Neuronal stem cell (in vitro differentiated cells): ENCODE measurements around the gene CCDC197.
A peak's percentile ranks its signal among the peaks of the same experiment; 100 is the strongest.

ENCODE experiments used
- DNase-seq: peaks from one replicate; pipeline ENCODE4 v3.0.0-alpha.2; 2013; ENCODE audit warnings: low spot score
- H2AFZ ChIP-seq: one replicate; pipeline ENCODE4 v1.6.1; 2013; ENCODE audit warnings: mild to moderate bottlenecking, low read length, inconsistent platforms
- H2AK5ac ChIP-seq: 2 replicates; pipeline ENCODE4 v1.6.1; 2013; ENCODE audit warnings: low read depth, mild to moderate bottlenecking, inconsistent platforms, low read length, moderate library complexity, mixed read lengths
- H2BK120ac ChIP-seq: 2 replicates; pipeline ENCODE4 v1.6.1; 2013; ENCODE audit warnings: low read depth, mild to moderate bottlenecking, inconsistent platforms, low read length, moderate library complexity, mixed read lengths
- H2BK12ac ChIP-seq: one replicate; pipeline ENCODE4 v1.6.1; 2013; ENCODE audit warnings: low read length, inconsistent platforms
- H2BK15ac ChIP-seq: 2 replicates; pipeline ENCODE4 v1.6.1; 2013; ENCODE audit warnings: mild to moderate bottlenecking, low read length, inconsistent platforms, mixed read lengths
- H2BK5ac ChIP-seq: one replicate; pipeline ENCODE4 v1.6.1; 2013; ENCODE audit warnings: inconsistent platforms, mild to moderate bottlenecking, low read length, moderate library complexity
- H3K14ac ChIP-seq: one replicate; pipeline ENCODE4 v1.6.1; 2013; ENCODE audit warnings: low read length, inconsistent platforms
- H3K18ac ChIP-seq: 2 replicates; pipeline ENCODE4 v1.6.1; 2013; ENCODE audit warnings: low read length, inconsistent platforms
- H3K23ac ChIP-seq: 2 replicates; pipeline ENCODE4 v1.6.1; 2013; ENCODE audit warnings: low read depth, mild to moderate bottlenecking, mixed read lengths, low read length, inconsistent platforms; ENCODE audit not compliant: poor library complexity
- H3K27ac ChIP-seq: replicated peaks from 3 replicates; pipeline ENCODE4 v1.5.1; 2013; ENCODE audit warnings: low read length, inconsistent platforms
- H3K27me3 ChIP-seq, 3 experiments: 2 replicates each; pipeline ENCODE4 v1.6.1; 2013; ENCODE audit warnings: low read length in 3 of 3, mild to moderate bottlenecking in 2 of 3, inconsistent platforms in 1 of 3, low read depth in 1 of 3, mixed read lengths in 1 of 3, moderate library complexity in 1 of 3; ENCODE audit not compliant: control insufficient read depth in 3 of 3, insufficient read depth in 3 of 3
- H3K36me3 ChIP-seq, 2 donors: replicated peaks in 1 of 2; 2 replicates each; pipeline ENCODE4 v1.6.1; 2013; ENCODE audit warnings: low read length in 2 of 2; ENCODE audit not compliant: control insufficient read depth in 2 of 2, insufficient read depth in 2 of 2
- H3K4ac ChIP-seq: 2 replicates; pipeline ENCODE4 v1.6.1; 2013; ENCODE audit warnings: inconsistent platforms, mild to moderate bottlenecking, low read length, moderate library complexity
- H3K4me1 ChIP-seq, 2 donors: 1 replicate in 1 of 2; 2 replicates in 1 of 2; pipeline ENCODE4 v1.6.1; 2013; ENCODE audit warnings: low read length in 2 of 2, low read depth in 1 of 2; ENCODE audit not compliant: control insufficient read depth in 2 of 2, insufficient read depth in 1 of 2
- H3K4me2 ChIP-seq: one replicate; pipeline ENCODE4 v1.6.1; 2013; ENCODE audit warnings: mild to moderate bottlenecking, low read length, inconsistent platforms; ENCODE audit not compliant: insufficient read depth, poor library complexity, severe bottlenecking
- H3K4me3 ChIP-seq, 2 donors: 2 replicates each; pipeline ENCODE4 v1.5.1; 2013; ENCODE audit warnings: low read length in 2 of 2, mild to moderate bottlenecking in 2 of 2, inconsistent platforms in 1 of 2, moderate library complexity in 1 of 2
- H3K79me1 ChIP-seq: one replicate; pipeline ENCODE4 v1.6.1; 2013; ENCODE audit warnings: low read depth, mild to moderate bottlenecking, inconsistent platforms, low read length, moderate library complexity
- H3K9ac ChIP-seq: one replicate; pipeline ENCODE4 v1.6.1; 2013; ENCODE audit warnings: mild to moderate bottlenecking, low read depth, low read length, inconsistent platforms; ENCODE audit not compliant: poor library complexity
- H3K9me3 ChIP-seq, 2 donors: replicated peaks in 1 of 2; 2 replicates each; pipeline versions ENCODE3 to v1.6.1; 2013; ENCODE audit warnings: low read length in 2 of 2, mild to moderate bottlenecking in 2 of 2, inconsistent platforms in 1 of 2, low read depth in 1 of 2, mixed read lengths in 1 of 2, moderate library complexity in 1 of 2; ENCODE audit not compliant: control insufficient read depth in 2 of 2, insufficient read depth in 1 of 2
- H4K8ac ChIP-seq: one replicate; pipeline ENCODE4 v1.6.1; 2013; ENCODE audit warnings: low read depth, mild to moderate bottlenecking, inconsistent platforms, low read length, moderate library complexity
- H4K91ac ChIP-seq: one replicate; pipeline ENCODE4 v1.6.1; 2013; ENCODE audit warnings: low read length, low read depth, mild to moderate bottlenecking, inconsistent platforms; ENCODE audit not compliant: poor library complexity
- WGBS, 2 donors: extraction: QIAGEN DNeasy Blood & Tissue Kit; methylation state at CpG; one replicate each; pipeline ENCODE4 v1.1.7; 2013; ENCODE audit warnings: missing lambda C conversion rate in 2 of 2, mixed read lengths in 1 of 2; ENCODE audit not compliant: insufficient read length in 2 of 2, insufficient replicate concordance in 1 of 2; ENCODE audit errors: extremely low coverage in 2 of 2; 5-methylcytosine and 5-hydroxymethylcytosine counted together

The CCDC197 gene

GRCh38 chr14:93954516-93954830, 42.6 kb upstream of the CCDC197 start:
- Histone ChIP-seq H3K27me3 (peaks cover 0 to 12% (median 0%) of the 10 kb centered on the region in 3 experiments), H2AK5ac (peak overlapping the region; percentile 67), H3K18ac (peak overlapping the region; percentile 90), H2BK15ac (peak overlapping the region; percentile 33), H3K4me3 (no peak overlapping the region), H2BK12ac (no peak overlapping the region), H3K79me1 (no peaks in the 10 kb centered on the region), H3K9me3 (no peaks in the 10 kb centered on the region), H3K14ac (no peak overlapping the region), H3K27ac (no peak overlapping the region), H3K4me2 (no peak overlapping the region), H2AFZ (no peak overlapping the region), H3K9ac (no peak overlapping the region), H3K4ac (no peak overlapping the region), H3K23ac (no peak overlapping the region), H2BK120ac (no peak overlapping the region), H3K4me1 (peaks cover 5 to 8% of the 10 kb centered on the region in 2 donors), H3K36me3 (no peaks in the 10 kb centered on the region), H4K91ac (peak overlapping the region; percentile 7), H4K8ac (no peak overlapping the region), H2BK5ac (peak overlapping the region; percentile 7)
- no CpG with 5 or more reads among the region's 4 CpGs for WGBS, 2 donors
- no peak for DNase-seq

DNA sequence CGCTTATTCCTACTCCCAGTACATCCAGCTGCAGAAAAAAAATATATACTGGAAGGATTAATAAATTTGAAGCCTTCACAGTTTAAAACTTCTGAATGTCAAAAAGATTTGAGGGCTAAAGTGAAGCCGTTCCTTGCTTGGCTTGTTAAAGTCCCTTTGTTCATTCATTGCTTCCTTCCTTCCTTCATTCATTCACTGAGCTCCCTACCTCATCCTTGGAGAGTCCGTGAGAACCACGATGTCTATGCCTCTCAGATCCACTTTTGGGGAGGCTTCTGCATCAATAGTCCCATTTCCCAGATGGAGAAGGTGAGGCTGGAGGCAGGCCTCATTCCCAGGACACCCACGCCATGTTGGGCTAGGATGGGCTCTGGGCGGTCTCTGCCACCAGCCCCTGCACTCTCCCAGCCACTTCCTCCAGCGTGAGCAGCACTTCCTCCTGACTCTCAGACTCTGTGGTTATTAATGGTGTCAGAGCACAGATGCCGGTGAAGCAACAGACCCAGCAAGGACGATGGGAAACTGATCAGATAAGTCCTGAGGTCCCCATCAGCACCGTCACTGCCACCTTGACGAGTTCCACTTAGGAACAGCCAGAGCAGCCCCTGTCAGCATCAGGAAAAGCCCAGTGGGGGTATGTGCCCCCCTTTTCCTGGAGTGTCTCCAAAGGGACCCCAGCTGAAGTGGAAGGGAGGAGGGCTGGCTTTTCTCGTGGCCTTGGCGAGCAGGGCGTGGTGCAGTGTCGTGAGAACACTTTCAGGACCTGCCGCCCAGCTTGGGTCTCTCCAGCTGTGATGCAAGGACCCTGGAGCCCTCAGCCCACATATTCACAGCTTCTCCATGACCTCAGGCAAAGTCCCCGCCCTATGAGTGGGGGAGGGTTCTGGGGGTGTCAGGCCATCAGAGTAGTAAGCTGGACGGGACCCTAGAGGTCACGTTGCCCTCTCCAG, 41.9 kb upstream of the CCDC197 start:
- Histone ChIP-seq H3K4me3 (peak overlapping the region in 1 of 2 donors; percentile 36), H2BK12ac (no peak overlapping the region), H4K8ac (no peak overlapping the region), H2AK5ac (no peak overlapping the region), H2AFZ (peak overlapping the region; percentile 15), H3K18ac (no peak overlapping the region), H3K14ac (peak overlapping the region; percentile 57), H3K9ac (no peak overlapping the region), H2BK120ac (no peak overlapping the region), H2BK15ac (no peak overlapping the region), H3K4me2 (no peak overlapping the region), H3K27me3 (peaks cover 0 to 9% (median 0%) of the 10 kb centered on the region in 3 experiments), H3K4me1 (peaks cover 6 to 12% of the 10 kb centered on the region in 2 donors), H3K9me3 (no peaks in the 10 kb centered on the region), H2BK5ac (no peak overlapping the region), H4K91ac (no peak overlapping the region), H3K27ac (no peak overlapping the region), H3K36me3 (no peaks in the 10 kb centered on the region), H3K79me1 (no peaks in the 10 kb centered on the region), H3K23ac (no peak overlapping the region), H3K4ac (no peak overlapping the region)
- no peak for DNase-seq
- no CpG with 5 or more reads among the region's 19 CpGs for WGBS, 2 donors

GRCh38 chr14:93955850-93956481, 41.1 kb upstream of the CCDC197 start:
- Histone ChIP-seq H3K4me3 (peak overlapping the region in 1 of 2 donors; percentile 36), H2BK12ac (no peak overlapping the region), H3K4ac (no peak overlapping the region), H3K23ac (no peak overlapping the region), H3K9ac (no peak overlapping the region), H2BK5ac (peak overlapping the region; percentile 27), H2BK120ac (no peak overlapping the region), H2BK15ac (no peak overlapping the region), H3K4me2 (no peak overlapping the region), H3K4me1 (peaks cover 6 to 12% of the 10 kb centered on the region in 2 donors), H3K9me3 (no peaks in the 10 kb centered on the region), H4K8ac (no peak overlapping the region), H4K91ac (no peak overlapping the region), H3K79me1 (no peaks in the 10 kb centered on the region), H2AFZ (peak overlapping the region; percentile 15), H3K36me3 (no peaks in the 10 kb centered on the region), H3K14ac (no peak overlapping the region), H3K27ac (no peak overlapping the region), H2AK5ac (no peak overlapping the region), H3K27me3 (peaks cover 0 to 6% (median 0%) of the 10 kb centered on the region in 3 experiments), H3K18ac (no peak overlapping the region)
- DNase-seq: no peak
- WGBS, 2 donors: no CpG with 5 or more reads among the region's 8 CpGs
